ENCODE results near the gene NXN. TPM values are rescaled to one million over a fixed set of nuclear protein-coding genes. Genes with fewer than 3 reads are reported as not detected.
A peak's percentile ranks its signal among the peaks of the same experiment; 100 is the strongest.

NXN gene
- total RNA-seq, 4 donors from 2014 or later, result 6.6 to 28.4 (median 14.7) TPM

GRCh38 chr17:778096-778495 is 201.5 kb downstream of the NXN start:
- H3K27me3 ChIP-seq, result no peaks in the 10 kb centered on the region
- TF ChIP-seq POLR2A (IDR thresholded peaks at IDR 0.05) (no peak), CTCF (IDR thresholded peaks at IDR 0.05) (no peak), EP300 (IDR thresholded peaks at IDR 0.05) (no peak)
- no peak for DNase-seq (ENCODE audit: low spot score in 2 of 2)
- H3K4me1 ChIP-seq, result peaks cover 0 to 29% (median 11%) of the 10 kb centered on the region in 4 donors
- no peak overlapping the region for H3K27ac ChIP-seq
- 85 to 90% methylated on average over 11 of the region's 11 CpGs for WGBS, 2 donors
- peaks cover 0 to 58% (median 26%) of the 10 kb centered on the region in 3 donors for H3K36me3 ChIP-seq
- H3K4me3 ChIP-seq, result no peak overlapping the region
- no peaks in the 10 kb centered on the region for H3K9me3 ChIP-seq

- Histone ChIP-seq H3K36me3 (peaks cover 0 to 84% (median 46%) of the 10 kb centered on the region in 3 donors), H3K27ac (peak overlapping the region; percentile 3 to 83 (median 49))
- no peak for DNase-seq (ENCODE audit: low spot score in 2 of 2)
These were observed 205.3 kb downstream of the NXN start for GRCh38 chr17:774313-774584.

GRCh38 chr17:773467-774312 is 205.9 kb downstream of the NXN start:
- H3K36me3 ChIP-seq, result peaks cover 0 to 86% (median 46%) of the 10 kb centered on the region in 3 donors
- no peak for TF ChIP-seq CTCF (IDR thresholded peaks at IDR 0.05)
- TF ChIP-seq EP300 (IDR thresholded peaks at IDR 0.05), result peak in 1 of 2 donors; percentile 32
- no peak for TF ChIP-seq POLR2A (IDR thresholded peaks at IDR 0.05)
- no peak overlapping the region for H3K4me3 ChIP-seq
- peak overlapping the region; percentile 3 to 83 (median 62) for H3K27ac ChIP-seq
- H3K27me3 ChIP-seq, result no peaks in the 10 kb centered on the region
- H3K4me1 ChIP-seq, result peaks cover 0 to 17% (median 0%) of the 10 kb centered on the region in 4 donors
- no peak for DNase-seq (ENCODE audit: low spot score in 2 of 2)
- H3K9me3 ChIP-seq, result no peaks in the 10 kb centered on the region
- WGBS, 2 donors, result 51 to 56% methylated on average over 14 of the region's 14 CpGs

More at GRCh38 chr17:774313-774584, 205.3 kb downstream of the NXN start:
- no peak overlapping the region for H3K4me3 ChIP-seq
- H3K27me3 ChIP-seq, result no peaks in the 10 kb centered on the region
- peaks cover 0 to 17% (median 0%) of the 10 kb centered on the region in 4 donors for H3K4me1 ChIP-seq
- TF ChIP-seq POLR2A (IDR thresholded peaks at IDR 0.05), result no peak
- TF ChIP-seq EP300 (IDR thresholded peaks at IDR 0.05), result no peak
- TF ChIP-seq CTCF (IDR thresholded peaks at IDR 0.05), result no peak
- no peaks in the 10 kb centered on the region for H3K9me3 ChIP-seq
- 61 to 72% methylated on average over 5 of the region's 5 CpGs for WGBS, 2 donors

- WGBS, 2 donors, result 47 to 53% methylated on average over 5 of the region's 5 CpGs
- H3K9me3 ChIP-seq, result no peaks in the 10 kb centered on the region
- TF ChIP-seq CTCF (IDR thresholded peaks at IDR 0.05) (no peak), EP300 (IDR thresholded peaks at IDR 0.05) (no peak), POLR2A (IDR thresholded peaks at IDR 0.05) (no peak)
- H3K4me1 ChIP-seq, result peaks cover 0 to 17% (median 0%) of the 10 kb centered on the region in 4 donors
- no peak for DNase-seq (ENCODE audit: low spot score in 2 of 2)
- no peak overlapping the region for H3K4me3 ChIP-seq
- peaks cover 0 to 86% (median 41%) of the 10 kb centered on the region in 3 donors for H3K36me3 ChIP-seq
- H3K27ac ChIP-seq, result peak overlapping the region in 2 of 4 donors; percentile 62 to 83
- no peaks in the 10 kb centered on the region for H3K27me3 ChIP-seq
These were observed 206.6 kb downstream of the NXN start for GRCh38 chr17:773016-773415.

GRCh38 chr17:767076-767475 is 212.5 kb downstream of the NXN start:
- Histone ChIP-seq H3K9me3 (no peaks in the 10 kb centered on the region), H3K27me3 (no peaks in the 10 kb centered on the region), H3K4me3 (no peak overlapping the region), H3K27ac (no peak overlapping the region), H3K36me3 (peaks cover 0 to 98% (median 33%) of the 10 kb centered on the region in 3 donors), H3K4me1 (no peaks in the 10 kb centered on the region)
- 71 to 74% methylated on average over 3 of the region's 3 CpGs for WGBS, 2 donors
- DNase-seq (ENCODE audit: low spot score in 2 of 2), result no peak
- no peak for TF ChIP-seq POLR2A (IDR thresholded peaks at IDR 0.05)
- no peak for TF ChIP-seq EP300 (IDR thresholded peaks at IDR 0.05)
- TF ChIP-seq CTCF (IDR thresholded peaks at IDR 0.05), result no peak

Measured in tibial nerve (tissue), 4 donors.